Stimulated activated CD4-positive, alpha-beta T cell treated with anti-CD3 and anti-CD28 coated beads, Interleukin-1b, Interleukin-23, amount 100 ng/mL, for 48 hours (primary cell): Measurements from ENCODE around the gene MRC2.

Experiments used
- DNase-seq: peaks from one replicate; pipeline ENCODE4 v3.0.0-alpha.2; 2020

The MRC2 gene

GRCh38 chr17:62727916-62728672, 100.6 kb downstream of the MRC2 start:
- DNase-seq: no peak

- DNase-seq: no peak
These were observed 104.7 kb downstream of the MRC2 start for GRCh38 chr17:62732125-62732524.

- DNase-seq: no peak
These were observed 107.7 kb downstream of the MRC2 start for GRCh38 chr17:62735044-62735651.

GRCh38 chr17:62737513-62737912, 110.0 kb downstream of the MRC2 start:
- DNase-seq: peak; percentile 44

GRCh38 chr17:62738281-62738680, 110.8 kb downstream of the MRC2 start:
- no peak for DNase-seq

- no peak for DNase-seq
These were observed 112.3 kb downstream of the MRC2 start for GRCh38 chr17:62739645-62740388.

- DNase-seq: no peak
These were observed 113.8 kb downstream of the MRC2 start for GRCh38 chr17:62741290-62741689.
